ENCODE results near the gene HOXD10. TPM values are rescaled to one million over a fixed set of nuclear protein-coding genes. Genes with fewer than 3 reads are reported as not detected.

HOXD10 gene
- total and polyA plus RNA-seq, 9 of the 15 experiments (the other 6 are each of a cell fraction or from before 2014, with no cell fraction given), result not detected

GRCh38 chr2:176067589-176068418 is 48.8 kb upstream of the HOXD10 start:
- in situ Hi-C loops (cut with MboI), result no loop called here
- Histone ChIP-seq H4K20me1 (replicated peaks; ENCODE audit: control insufficient read depth, insufficient read depth, low read length) (no peaks in the 10 kb centered on the region; the same call in 1 of the 2 replicates), H3K9me3 (replicated peaks; ENCODE audit: control insufficient read depth, insufficient read depth, low read depth, low read length) (no peaks in the 10 kb centered on the region), H3K9ac (ENCODE audit: insufficient read depth in 1 of 2, low read depth in 2 of 2, low read length in 2 of 2) (no peak overlapping the region), H3K4me2 (ENCODE audit: insufficient read depth, low read length) (0 out of 2 replicates have a peak overlapping the region, but pooled peaks have one; percentile 53), H3K4me1 (replicated peaks in 1 of 2; ENCODE audit: control insufficient read depth in 2 of 2, insufficient read depth in 2 of 2, low read length in 2 of 2) (peaks cover 0 to 24% of the 10 kb centered on the region in 2 experiments; a peak in 2 of 5 replicates), H3K27me3 (ENCODE audit: control insufficient read depth in 2 of 2, insufficient read depth in 2 of 2, low read length in 2 of 2) (peaks cover 63% of the 10 kb centered on the region in 2 experiments), H3K27ac (ENCODE audit: extremely low read depth, low read depth, low read length) (no peak overlapping the region), H2AFZ (ENCODE audit: low read depth, low read length) (peak overlapping the region; percentile 73; the same call in 1 of the 2 replicates), H3K9me1 (ENCODE audit: control insufficient read depth, insufficient read depth, low read length) (peaks cover 3% of the 10 kb centered on the region), H3K79me2 (ENCODE audit: control insufficient read depth, insufficient read depth, low read length) (no peaks in the 10 kb centered on the region), H3K4me3 (no peak overlapping the region), H3K36me3 (ENCODE audit: control insufficient read depth, insufficient read depth, low read length) (no peaks in the 10 kb centered on the region)
- ATAC-seq (peak; percentile 54), DNase-seq (ENCODE audit: extremely low read depth in 1 of 4, low spot score in 3 of 4) (no peak), FAIRE-seq (no peak)
- 36% methylated on average over 34 of the region's 38 CpGs for WGBS (ENCODE audit: insufficient coverage, low coverage, missing lambda C conversion rate)
- ChIA-PET POLR2A (no interaction called here), CTCF (ENCODE audit: low intra/inter-chr PET ratio) (no interaction called here)
- TF ChIP-seq CEBPB (tag; IDR thresholded peaks at IDR 0.05) (peak; percentile 23; the same call in 1 of the 2 replicates), EWSR1 (IDR thresholded peaks at IDR 0.05; ENCODE audit: borderline replicate concordance, low read depth, partially characterized antibody) (no peak)
- intact Hi-C loops (cut with micrococcal nuclease), result no loop called here
- no TSS peak for BruUV-seq (replicated peaks)

GRCh38 chr2:176068419-176068832 is 48.2 kb upstream of the HOXD10 start:
- Histone ChIP-seq H4K20me1 (replicated peaks; ENCODE audit: control insufficient read depth, insufficient read depth, low read length) (no peaks in the 10 kb centered on the region; the same call in 1 of the 2 replicates), H3K9me1 (ENCODE audit: control insufficient read depth, insufficient read depth, low read length) (peaks cover 3% of the 10 kb centered on the region), H3K9ac (ENCODE audit: insufficient read depth in 1 of 2, low read depth in 2 of 2, low read length in 2 of 2) (no peak overlapping the region), H3K79me2 (ENCODE audit: control insufficient read depth, insufficient read depth, low read length) (no peaks in the 10 kb centered on the region), H3K9me3 (replicated peaks; ENCODE audit: control insufficient read depth, insufficient read depth, low read depth, low read length) (no peaks in the 10 kb centered on the region), H3K4me1 (replicated peaks in 1 of 2; ENCODE audit: control insufficient read depth in 2 of 2, insufficient read depth in 2 of 2, low read length in 2 of 2) (peaks cover 0 to 27% of the 10 kb centered on the region in 2 experiments; a peak in 2 of 5 replicates), H3K27ac (ENCODE audit: extremely low read depth, low read depth, low read length) (no peak overlapping the region), H3K4me2 (ENCODE audit: insufficient read depth, low read length) (no peak overlapping the region; the same call in 1 of the 2 replicates), H3K4me3 (no peak overlapping the region), H3K36me3 (ENCODE audit: control insufficient read depth, insufficient read depth, low read length) (no peaks in the 10 kb centered on the region), H2AFZ (ENCODE audit: low read depth, low read length) (no peak overlapping the region), H3K27me3 (ENCODE audit: control insufficient read depth in 2 of 2, insufficient read depth in 2 of 2, low read length in 2 of 2) (peaks cover 69% of the 10 kb centered on the region in 2 experiments)
- POLR2A ChIA-PET, result no interaction called here
- no peak for TF ChIP-seq CXXC5 (CRISPR knock-in tag; IDR thresholded peaks at IDR 0.05)
- no peak for TF ChIP-seq ZBTB12 (CRISPR knock-in tag; IDR thresholded peaks at IDR 0.05)
- no peak for TF ChIP-seq SIN3A (IDR thresholded peaks at IDR 0.05; ENCODE audit: borderline replicate concordance in 2 of 2, control insufficient read depth in 1 of 2, low read depth in 2 of 2, low read length in 2 of 2)
- TF ChIP-seq ZEB2 (IDR thresholded peaks at IDR 0.05), result no peak
- no peak for TF ChIP-seq RBM17 (IDR thresholded peaks at IDR 0.05; ENCODE audit: borderline replicate concordance, low read depth, low read length)
- no peak for TF ChIP-seq RBM14 (IDR thresholded peaks at IDR 0.05; ENCODE audit: borderline replicate concordance, insufficient read depth, low read depth, low read length)
- TF ChIP-seq POLR2B (IDR thresholded peaks at IDR 0.05; ENCODE audit: low read depth, partially characterized antibody), result no peak
- no peak for TF ChIP-seq TGIF2 (CRISPR knock-in tag; IDR thresholded peaks at IDR 0.05)
- no peak for TF ChIP-seq ZFX (CRISPR knock-in tag; IDR thresholded peaks at IDR 0.05)
- no peak for TF ChIP-seq KAT8 (IDR thresholded peaks at IDR 0.05; ENCODE audit: low read depth)
- no peak for TF ChIP-seq ZNF764 (CRISPR knock-in tag; IDR thresholded peaks at IDR 0.05; ENCODE audit: low read depth)
- ATAC-seq, result no peak
- CTCF ChIA-PET (ENCODE audit: low intra/inter-chr PET ratio), result no interaction called here
- WGBS (ENCODE audit: insufficient coverage, low coverage, missing lambda C conversion rate), result 18% methylated on average over 23 of the region's 30 CpGs
- FAIRE-seq, result no peak
- no peak for DNase-seq (ENCODE audit: extremely low read depth in 1 of 4, low spot score in 3 of 4)
- in situ Hi-C loops (cut with MboI), result no loop called here
- BruUV-seq (replicated peaks), result no TSS peak
- intact Hi-C loops (cut with micrococcal nuclease), result no loop called here
